Body of pancreas (tissue), 4 donors: Measurements from ENCODE around the gene OSBPL5. TPM values are rescaled to one million over a fixed set of nuclear protein-coding genes. Genes with fewer than 3 reads are reported as not detected.
A peak's percentile ranks its signal among the peaks of the same experiment; 100 is the strongest.
"Not testable (repeated sequence)": the region's sequence is repeated elsewhere in the genome, so short reads cannot be mapped to it uniquely, and the experiment has no call there.

Source experiments
- ATAC-seq: fragments of 150-250 bp; one replicate; pipeline ENCODE4 v1.9.1; 2016
- DNase-seq, 4 donors: peaks; one replicate each; pipeline ENCODE4 v3.0.0-alpha.2; 2019
- H3K27ac ChIP-seq, 4 donors: fragments of 200-600 bp; sonication (generic); 1 replicate in 3 of 4; 2 replicates in 1 of 4; pipeline versions ENCODE4 v1.5.1 to v1.6.1; 2016 to 2019; ENCODE audit warnings: mild to moderate bottlenecking in 1 of 4, mixed read lengths in 1 of 4, moderate library complexity in 1 of 4
- H3K27me3 ChIP-seq, 2 donors: fragments of 200-600 bp; sonication (generic); one replicate each; pipeline ENCODE4 v1.6.0; 2016; ENCODE audit warnings: mild to moderate bottlenecking in 1 of 2
- H3K36me3 ChIP-seq, 2 donors: fragments of 200-600 bp; sonication (generic); replicated peaks in 1 of 2; 2 replicates each; pipeline ENCODE4 v1.5.1; 2016; ENCODE audit warnings: low read depth in 2 of 2; ENCODE audit not compliant: insufficient read depth in 1 of 2
- H3K4me1 ChIP-seq: fragments of 200-600 bp; sonication (generic); one replicate; pipeline ENCODE4 v1.6.0; 2016
- H3K4me3 ChIP-seq, 2 donors: fragments of 200-600 bp; sonication (generic); 1 replicate in 1 of 2; 2 replicates in 1 of 2; pipeline ENCODE4 v1.5.1; 2016 to 2019
- H3K9me3 ChIP-seq, 3 donors: fragments of 200-600 bp; sonication (generic); 1 replicate in 2 of 3; 2 replicates in 1 of 3; pipeline ENCODE4 v1.5.1; 2016
- CTCF ChIP-seq, 7 experiments: fragments of 450-650 bp in 4 of 7; fragments of 200-600 bp in 3 of 7; sonication (generic) in 3 of 7; IDR thresholded peaks; one replicate each; pipeline ENCODE4 v1.5.1; 2016 to 2019; ENCODE audit warnings: antibody characterized with exemption in 7 of 7
- POLR2A ChIP-seq, 3 donors: fragments of 450-650 bp; IDR thresholded peaks; one replicate each; pipeline ENCODE4 v1.6.1; 2016; ENCODE audit warnings: antibody characterized with exemption in 3 of 3, mild to moderate bottlenecking in 2 of 3
- WGBS, 2 donors: methylation state at CpG; one replicate each; pipeline ENCODE4 v1.1.5; 2017; 5-methylcytosine and 5-hydroxymethylcytosine counted together
- intact Hi-C: fragments of 100-400 bp; cut with DNase I; formaldehyde crosslinking; loops from one replicate; pipeline ENCODE4 v1.15.1; 2023
- total RNA-seq, 2 donors: library from RNA; depleted of rRNA; stranded (reverse); fragments of >200 nt; gene quantifications; one replicate each; pipeline ENCODE4 v1.1.0, GENCODE V29; 2016

Gene OSBPL5
- total RNA-seq, 2 donors from 2014 or later, result 22.3 to 62.0 TPM

GRCh38 chr11:3170756-3171650 lies 5.9 kb upstream of the OSBPL5 start:
- Histone ChIP-seq H3K27ac (no peak overlapping the region), H3K9me3 (no peaks in the 10 kb centered on the region), H3K36me3 (no peaks in the 10 kb centered on the region), H3K4me1 (peaks cover 20% of the 10 kb centered on the region), H3K4me3 (no peak overlapping the region), H3K27me3 (no peaks in the 10 kb centered on the region)
- no peak for ATAC-seq
- DNase-seq, result peak in 1 of 4 donors; percentile 10
- intact Hi-C loops, result no loop called here
- WGBS, 2 donors, result 79 to 86% methylated on average over 9 to 24 of the region's 24 CpGs
- no peak for TF ChIP-seq CTCF (IDR thresholded peaks at IDR 0.05)
- no peak for TF ChIP-seq POLR2A (IDR thresholded peaks at IDR 0.05)

- Histone ChIP-seq H3K27me3 (no peaks in the 10 kb centered on the region), H3K4me3 (no peak overlapping the region), H3K27ac (no peak overlapping the region), H3K4me1 (peaks cover 28% of the 10 kb centered on the region), H3K36me3 (no peaks in the 10 kb centered on the region), H3K9me3 (no peaks in the 10 kb centered on the region)
- no peak for TF ChIP-seq CTCF (IDR thresholded peaks at IDR 0.05)
- TF ChIP-seq POLR2A (IDR thresholded peaks at IDR 0.05), result no peak
- intact Hi-C loops, result no loop called here
- ATAC-seq (no peak), DNase-seq (peak in 2 of 4 donors; percentile 11 to 48)
- WGBS, 2 donors, result 21 to 37% methylated on average over 11 to 16 of the region's 18 CpGs
Measured at GRCh38 chr11:3170044-3170755, 5.1 kb upstream of the OSBPL5 start.

GRCh38 chr11:3169255-3170043 lies 4.3 kb upstream of the OSBPL5 start:
- intact Hi-C loops, result no loop called here
- Histone ChIP-seq H3K9me3 (no peaks in the 10 kb centered on the region), H3K36me3 (no peaks in the 10 kb centered on the region), H3K4me3 (no peak overlapping the region), H3K27ac (no peak overlapping the region), H3K27me3 (no peaks in the 10 kb centered on the region), H3K4me1 (peaks cover 30% of the 10 kb centered on the region)
- TF ChIP-seq POLR2A (IDR thresholded peaks at IDR 0.05) (peak in 2 of 3 donors; percentile 9 to 12), CTCF (IDR thresholded peaks at IDR 0.05) (no peak)
- DNase-seq (peak; percentile 38 to 65 (median 52)), ATAC-seq (peak; percentile 27)
- WGBS, 2 donors, result 7 to 14% methylated on average over 11 to 31 of the region's 31 CpGs

GRCh38 chr11:3168742-3169254 lies 3.7 kb upstream of the OSBPL5 start:
- DNase-seq, result peak in 1 of 4 donors; percentile 10
- ATAC-seq, H3K27ac ChIP-seq, intact Hi-C loops, H3K36me3 ChIP-seq, H3K9me3 ChIP-seq, H3K4me3 ChIP-seq, H3K27me3 ChIP-seq: not testable (repeated sequence)
- 72 to 81% methylated on average over 9 to 17 of the region's 17 CpGs for WGBS, 2 donors
- peaks cover 36% of the 10 kb centered on the region for H3K4me1 ChIP-seq
